ENCODE measurements around the gene PCDHGA4. TPM values are rescaled to one million over a fixed set of nuclear protein-coding genes. Genes with fewer than 3 reads are reported as not detected.
"Not testable (repeated sequence)": the region's sequence is repeated elsewhere in the genome, so short reads cannot be mapped to it uniquely, and the experiment has no call there.

The PCDHGA4 gene
- total and polyA plus RNA-seq, 2 of the 8 experiments (the other 6 are each of a cell fraction or from before 2014, with no cell fraction given) = 1.4 to 1.9 TPM

GRCh38 chr5:141346017-141346416 is 8.8 kb upstream of the PCDHGA4 start:
- H2BK15ac ChIP-seq (ENCODE audit: low read length); H3K27me3 ChIP-seq (replicated peaks in 1 of 4; ENCODE audit: control insufficient read depth in 3 of 4, extremely low read depth in 1 of 4, insufficient read depth in 3 of 4, low read length in 3 of 4); H3K14ac ChIP-seq (ENCODE audit: insufficient read length); H3K18ac ChIP-seq (ENCODE audit: extremely low read depth, low read length); H4K5ac ChIP-seq (ENCODE audit: insufficient read length, low read depth, low read length); H3K9ac ChIP-seq (replicated peaks in 1 of 4; ENCODE audit: extremely low read depth in 1 of 4, low read depth in 3 of 4, low read length in 3 of 4); H3K4ac ChIP-seq (replicated peaks; ENCODE audit: insufficient read length, low read depth, low read length); H2BK120ac ChIP-seq (replicated peaks; ENCODE audit: low read depth, low read length); H4K8ac ChIP-seq (ENCODE audit: extremely low read depth, insufficient read depth, low read length); H3K4me1 ChIP-seq (replicated peaks in 1 of 4; ENCODE audit: control insufficient read depth in 3 of 4, insufficient read depth in 4 of 4, low read length in 3 of 4); H3K27ac ChIP-seq (ENCODE audit: low read depth, low read length); H3K36me3 ChIP-seq (ENCODE audit: control insufficient read depth in 2 of 4, insufficient read depth in 4 of 4, low read length in 3 of 4); FAIRE-seq; H3K23ac ChIP-seq (ENCODE audit: insufficient read length); H2AFZ ChIP-seq (ENCODE audit: low read length); H2BK12ac ChIP-seq (ENCODE audit: low read depth, low read length); H3K79me1 ChIP-seq (ENCODE audit: low read depth, low read length); H3K4me2 ChIP-seq (ENCODE audit: insufficient read depth in 1 of 2, low read depth in 2 of 2, low read length in 2 of 2); H2BK20ac ChIP-seq (ENCODE audit: low read length); H2AK5ac ChIP-seq (ENCODE audit: low read depth, low read length); H4K91ac ChIP-seq (replicated peaks; ENCODE audit: insufficient read length, low read length); H4K20me1 ChIP-seq (replicated peaks in 1 of 2; ENCODE audit: control insufficient read depth in 1 of 2, insufficient read depth in 2 of 2, low read length in 2 of 2); H3K56ac ChIP-seq (replicated peaks; ENCODE audit: insufficient read length, low read depth, low read length); H3K4me3 ChIP-seq (ENCODE audit: extremely low read depth in 1 of 4, insufficient read depth in 2 of 4, low read depth in 3 of 4, low read length in 4 of 4); POLR2A ChIA-PET (ENCODE audit: partially characterized antibody); H3K79me2 ChIP-seq (ENCODE audit: control insufficient read depth in 1 of 2, insufficient read depth in 2 of 2, low read length in 2 of 2); H2BK5ac ChIP-seq (ENCODE audit: low read depth, low read length); H3K23me2 ChIP-seq (ENCODE audit: low read depth, low read length); DNase-seq (ENCODE audit: low read depth in 1 of 2, low spot score in 2 of 2): not testable (repeated sequence)
- WGBS, 2 experiments (ENCODE audit: extremely low coverage in 1 of 2, insufficient coverage in 1 of 2, insufficient read length in 1 of 2, insufficient replicate concordance in 2 of 2, low coverage in 1 of 2, low lambda C conversion rate in 2 of 2, missing lambda C conversion rate in 1 of 2) = 94% methylated on average over 18 of the region's 35 CpGs; no CpG with 5 or more reads in 1 of the 2 experiments
- H3K9me3 ChIP-seq (ENCODE audit: insufficient read depth in 2 of 2, low read depth in 1 of 2, low read length in 1 of 2) = peaks cover 24 to 25% of the 10 kb centered on the region in 2 experiments
- CTCF ChIA-PET (ENCODE audit: partially characterized antibody) = interaction anchor here (1.3 to 3.8 kb wide), 7 partner anchors 10 to 122 kb away, joined by 3 to 15 read pairs (median 10); partner anchors contain the start of genes PCDHB14 and PCDHB15

All from H1 (cell line).